Activated CD8-positive, alpha-beta memory T cell treated with anti-CD3 and anti-CD28 coated beads for 48 hours (primary cell): Measurements from ENCODE around the gene GNA15.

Experiments used
- DNase-seq, 3 experiments: peaks; one replicate each; pipeline ENCODE4 v3.0.0-alpha.2; 2020; ENCODE audit warnings: low read depth in 2 of 3, low spot score in 2 of 3

The GNA15 gene

GRCh38 chr19:3206216-3206953 is 70.6 kb downstream of the GNA15 start:
- DNase-seq: no peak

- no peak for DNase-seq
Observed at GRCh38 chr19:3207461-3208242, 71.8 kb downstream of the GNA15 start.

- DNase-seq: no peak
Observed at GRCh38 chr19:3208317-3209207, 72.7 kb downstream of the GNA15 start.

GRCh38 chr19:3210347-3211017 is 74.6 kb downstream of the GNA15 start:
- peak in 2 of 3 experiments; percentile 55 for DNase-seq

- DNase-seq: no peak
Observed at GRCh38 chr19:3211191-3211590, 75.4 kb downstream of the GNA15 start.

GRCh38 chr19:3213159-3213558 is 77.3 kb downstream of the GNA15 start:
- DNase-seq: no peak
